ENCODE data around the gene NRF1.

- TF ChIP-seq CTCF (IDR thresholded peaks at IDR 0.05; ENCODE audit: low read length) (no peak), EZH2 (IDR thresholded peaks at IDR 0.05; ENCODE audit: borderline replicate concordance, low read length) (no peak)
These were observed 42.2 kb upstream of the NRF1 start for GRCh38 chr7:129569326-129569725.
